GM18519 (cell line): ENCODE data around the gene DNAJC24.

Source experiments
- ATAC-seq: cut with Tn5 transposase; IDR thresholded peaks from one replicate; pipeline ENCODE4 v1.9.1; 2021; ENCODE audit warnings: mild to moderate bottlenecking, moderate library complexity; ENCODE audit not compliant: unreplicated experiment, low FRiP score

Gene DNAJC24

GRCh38 chr11:31478223-31478590, 108.5 kb downstream of the DNAJC24 start:
- no peak for ATAC-seq

DNA sequence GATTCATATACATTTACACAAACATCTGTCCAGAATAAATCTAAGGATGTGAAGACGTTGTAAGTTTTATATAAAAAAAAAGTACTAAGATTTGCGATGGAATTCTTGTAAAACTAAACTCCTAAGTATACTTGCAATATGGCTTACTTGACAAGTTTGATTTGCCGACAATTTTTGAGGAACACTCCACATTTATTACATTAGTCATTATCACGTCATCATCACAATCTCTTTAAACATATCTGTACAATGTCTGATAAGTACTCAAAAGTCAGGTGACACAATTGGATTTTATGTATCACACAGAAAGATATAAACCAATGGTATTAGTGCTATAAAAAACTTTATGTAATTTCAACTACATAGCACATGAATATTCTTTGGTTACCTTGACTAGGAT, 109.4 kb downstream of the DNAJC24 start:
- ATAC-seq, result no peak

DNA sequence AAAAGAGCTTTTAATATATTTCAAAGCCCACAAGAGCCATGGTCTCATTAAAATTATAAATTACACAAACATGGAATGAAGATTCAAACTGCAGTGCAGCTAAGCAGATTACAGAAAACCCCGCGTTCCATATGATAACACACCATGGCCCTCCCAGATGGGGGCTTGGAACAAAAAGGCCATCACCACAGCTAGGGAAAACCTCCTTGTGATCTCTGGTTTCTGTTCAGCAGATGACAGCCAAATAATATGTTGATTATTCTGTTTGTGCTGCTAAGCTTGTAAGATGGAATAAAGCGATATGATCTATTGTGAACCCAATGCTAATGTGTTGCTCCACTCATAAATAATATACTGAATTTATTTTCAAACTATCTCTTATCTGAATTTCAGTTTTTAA, 111.3 kb downstream of the DNAJC24 start:
- no peak for ATAC-seq
